GM10266 (cell line): Measurements from ENCODE around the gene CLN3.

Experiments used
- DNase-seq: peaks from one replicate; pipeline ENCODE4 v3.0.0; 2012; ENCODE audit errors: extremely low spot score
- CTCF ChIP-seq: IDR thresholded peaks from 2 replicates; pipeline ENCODE4 v1.5.1; 2012; ENCODE audit warnings: mild to moderate bottlenecking, low read depth; ENCODE audit not compliant: control insufficient read depth, insufficient read depth; ENCODE audit errors: missing control alignments

The CLN3 gene

GRCh38 chr16:28491970-28492474 lies at the start of gene CLN3:
Gene CLN3, minus strand, starts transcription at chr16:28492074. Its CDS starts 315 bp downstream, at chr16:28491759.
- DNase-seq: peak; percentile 86
- no peak for TF ChIP-seq CTCF

DNA sequence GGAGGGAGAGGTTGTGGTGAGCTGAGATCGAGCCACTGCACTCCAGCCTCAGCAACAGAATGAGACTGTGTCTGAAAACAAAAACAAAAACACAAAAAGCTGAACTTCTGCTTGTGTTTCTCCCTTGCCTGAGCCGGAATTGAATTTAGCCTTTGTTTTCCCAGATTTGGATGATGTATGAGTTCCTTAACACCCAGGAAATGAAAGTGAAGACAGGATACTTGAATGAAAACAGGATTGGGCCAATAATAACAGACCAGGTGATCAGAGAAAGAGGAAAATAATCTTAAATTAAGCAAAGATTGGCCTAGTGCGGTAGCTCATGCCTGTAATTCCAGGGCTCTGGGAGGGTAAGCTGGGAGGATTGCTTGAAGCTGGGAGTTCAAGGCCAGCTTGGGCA lies 48.5 kb upstream of the CLN3 start:
- no peak for DNase-seq
- TF ChIP-seq CTCF: no peak

GRCh38 chr16:28538733-28539596 lies 47.1 kb upstream of the CLN3 start, which contains the start of gene NUPR1:
Gene NUPR1, minus strand, starts transcription at chr16:28538974. Its CDS starts 67 bp downstream, at chr16:28538907.
- no peak for DNase-seq

GRCh38 chr16:28537964-28538732 lies 46.3 kb upstream of the CLN3 start:
- no peak for DNase-seq
- TF ChIP-seq CTCF: no peak

More at GRCh38 chr16:28538733-28539596, 47.1 kb upstream of the CLN3 start, which contains the start of gene NUPR1:
- no peak for TF ChIP-seq CTCF

- no peak for TF ChIP-seq CTCF
- DNase-seq: no peak
Measured at GRCh38 chr16:28537076-28537475, 45.2 kb upstream of the CLN3 start.

- no peak for DNase-seq
- TF ChIP-seq CTCF: no peak
Measured at GRCh38 chr16:28534542-28535373, 42.9 kb upstream of the CLN3 start.
